HepG2 (cell line): ENCODE measurements around the gene ELL. TPM values are rescaled to one million over a fixed set of nuclear protein-coding genes. Genes with fewer than 3 reads are reported as not detected.
A peak's percentile ranks its signal among the peaks of the same experiment; 100 is the strongest.

Experiments used
- ARNT2 ChIP-seq: sonication (generic); formaldehyde crosslinking; IDR thresholded peaks from 2 replicates; pipeline ENCODE4 v1.8.0; 2022; ENCODE audit warnings: mild to moderate bottlenecking, low read depth, missing genetic modification reagents, moderate library complexity
- ATAD3A ChIP-seq: sonication (generic); formaldehyde crosslinking; IDR thresholded peaks from 2 replicates; pipeline ENCODE4 v1.4.0; 2020; ENCODE audit warnings: missing genetic modification reagents
- GLI4 ChIP-seq: sonication (generic); formaldehyde crosslinking; IDR thresholded peaks from 2 replicates; pipeline ENCODE4 v1.5.1; 2020; ENCODE audit warnings: missing genetic modification reagents, mild to moderate bottlenecking, moderate library complexity, borderline replicate concordance
- HMGA1 ChIP-seq: sonication (generic); formaldehyde crosslinking; conservative IDR thresholded peaks from 2 replicates; pipeline ENCODE4 v1.4.0; 2020; ENCODE audit warnings: missing genetic modification reagents
- HNRNPLL ChIP-seq: fragments of 200-400 bp; formaldehyde crosslinking; IDR thresholded peaks from 2 replicates; pipeline ENCODE4 v1.6.1; 2017; ENCODE audit warnings: mild to moderate bottlenecking, low read depth, low read length; ENCODE audit not compliant: poor library complexity, severe bottlenecking
- MEIS1 ChIP-seq: sonication (generic); formaldehyde crosslinking; IDR thresholded peaks from 2 replicates; pipeline ENCODE4 v1.9.0; 2021; ENCODE audit warnings: mild to moderate bottlenecking, missing genetic modification reagents, moderate library complexity, borderline replicate concordance
- PRPF4 ChIP-seq: fragments of 200-400 bp; formaldehyde crosslinking; IDR thresholded peaks from 2 replicates; pipeline ENCODE4 v1.6.1; 2016; ENCODE audit warnings: low read length, low read depth; ENCODE audit not compliant: poor library complexity, severe bottlenecking
- TCF12 ChIP-seq, 2 experiments: fragments of 450-650 bp in 1 of 2; sonication (generic) in 1 of 2; formaldehyde crosslinking in 1 of 2; IDR thresholded peaks; 2 replicates each; pipeline versions ENCODE4 v1.6.1 to v1.8.0; 2017 to 2022; ENCODE audit warnings: antibody characterized with exemption in 1 of 2, mild to moderate bottlenecking in 1 of 2, missing genetic modification reagents in 1 of 2, moderate library complexity in 1 of 2
- YY1 ChIP-seq: IDR thresholded peaks from 2 replicates; pipeline ENCODE4 v1.6.1; 2011; ENCODE audit warnings: low read length, low read depth, moderate library complexity, mild to moderate bottlenecking; ENCODE audit not compliant: insufficient read depth, insufficient replicate concordance
- ZKSCAN1 ChIP-seq: fragments of 150-350 bp; IDR thresholded peaks from 2 replicates; pipeline ENCODE4 v1.6.1; 2014; ENCODE audit warnings: low read length
- ZNF101 ChIP-seq: sonication (generic); formaldehyde crosslinking; IDR thresholded peaks from 2 replicates; pipeline ENCODE4 v1.4.0; 2020; ENCODE audit warnings: mild to moderate bottlenecking, low read depth, missing genetic modification reagents, borderline replicate concordance
- ZNF17 ChIP-seq: sonication (generic); formaldehyde crosslinking; IDR thresholded peaks from 2 replicates; pipeline ENCODE4 v1.5.0; 2020; ENCODE audit warnings: mild to moderate bottlenecking, missing genetic modification reagents
- ZNF225 ChIP-seq: sonication (generic); formaldehyde crosslinking; IDR thresholded peaks from 2 replicates; pipeline ENCODE4 v1.4.0; 2020; ENCODE audit warnings: mild to moderate bottlenecking, missing genetic modification reagents
- ZNF232 ChIP-seq: sonication (generic); formaldehyde crosslinking; IDR thresholded peaks from 2 replicates; pipeline ENCODE4 v1.4.0; 2020; ENCODE audit warnings: missing genetic modification reagents, borderline replicate concordance
- ZNF274 ChIP-seq: sonication (generic); formaldehyde crosslinking; IDR thresholded peaks from 2 replicates; pipeline ENCODE4 v1.5.1; 2020; ENCODE audit warnings: mild to moderate bottlenecking, missing genetic modification reagents
- ZNF337 ChIP-seq: sonication (generic); formaldehyde crosslinking; IDR thresholded peaks from 2 replicates; pipeline ENCODE4 v1.5.1; 2020; ENCODE audit warnings: missing genetic modification reagents, low read depth, mild to moderate bottlenecking, borderline replicate concordance
- ZNF431 ChIP-seq: sonication (generic); formaldehyde crosslinking; IDR thresholded peaks from 2 replicates; pipeline ENCODE4 v1.9.0; 2022; ENCODE audit warnings: missing genetic modification reagents, low read depth, mild to moderate bottlenecking, borderline replicate concordance
- ZNF446 ChIP-seq: sonication (generic); formaldehyde crosslinking; IDR thresholded peaks from 2 replicates; pipeline ENCODE4 v1.5.0; 2020; ENCODE audit warnings: mild to moderate bottlenecking, missing genetic modification reagents
- ZNF468 ChIP-seq: sonication (generic); formaldehyde crosslinking; IDR thresholded peaks from 2 replicates; pipeline ENCODE4 v1.8.0; 2022; ENCODE audit warnings: mild to moderate bottlenecking, moderate library complexity, missing genetic modification reagents
- ZNF547 ChIP-seq: sonication (generic); formaldehyde crosslinking; IDR thresholded peaks from 2 replicates; pipeline ENCODE4 v1.5.1; 2020; ENCODE audit warnings: mild to moderate bottlenecking, missing genetic modification reagents
- ZNF75D ChIP-seq: sonication (generic); formaldehyde crosslinking; IDR thresholded peaks from 2 replicates; pipeline ENCODE4 v1.8.1; 2023; ENCODE audit warnings: missing genetic modification reagents, mild to moderate bottlenecking, borderline replicate concordance
- ZSCAN9 ChIP-seq: IDR thresholded peaks from 2 replicates; pipeline ENCODE4 v1.6.1; 2016; ENCODE audit warnings: borderline replicate concordance
- polyA plus RNA-seq, 8 experiments: library from polyadenylated mRNA; depleted of rRNA in 3 of 8; stranded (reverse) in 7 of 8; unstranded in 1 of 8; fragments of >200 nt; fragmentation: Illumina TruSeq in 4 of 8; extraction: Trizol in 4 of 8; gene quantifications; 2 replicates each; pipeline versions ENCODE4 v1.2.1 to v1.2.3, GENCODE V29; 2011 to 2016; ENCODE audit warnings: low read depth in 4 of 8, missing spikeins in 1 of 8, mixed read lengths in 1 of 8; ENCODE audit not compliant: insufficient read depth in 1 of 8
- total RNA-seq, 5 experiments: library from RNA; depleted of rRNA; stranded (reverse); fragments of >200 nt; fragmentation: Illumina TruSeq; extraction: Trizol; gene quantifications; 2 replicates each; pipeline ENCODE4 v1.2.3, GENCODE V29; 2016; ENCODE audit warnings: low read depth in 1 of 5
- TF ChIP-seq, protein P1 (sequence below): sonication (generic); formaldehyde crosslinking; IDR thresholded peaks from 2 replicates; pipeline ENCODE4 v1.8.0; 2022; ENCODE audit warnings: missing genetic modification reagents, low read depth, mild to moderate bottlenecking, borderline replicate concordance
- TF ChIP-seq, protein P2 (sequence below): sonication (generic); formaldehyde crosslinking; IDR thresholded peaks from 2 replicates; pipeline ENCODE4 v1.5.0; 2020; ENCODE audit warnings: mild to moderate bottlenecking, missing genetic modification reagents, borderline replicate concordance
- TF ChIP-seq, protein P3 (sequence below): sonication (generic); formaldehyde crosslinking; IDR thresholded peaks from 2 replicates; pipeline ENCODE4 v1.5.0; 2020; ENCODE audit warnings: missing genetic modification reagents
- TF ChIP-seq, protein P4 (sequence below): sonication (generic); formaldehyde crosslinking; IDR thresholded peaks from 2 replicates; pipeline ENCODE4 v1.5.0; 2020; ENCODE audit warnings: missing genetic modification reagents

The ELL gene
- total and polyA plus RNA-seq, 2 of the 13 experiments (the other 11 are each of a cell fraction or from before 2014, with no cell fraction given) = 3.7 to 5.4 TPM

DNA sequence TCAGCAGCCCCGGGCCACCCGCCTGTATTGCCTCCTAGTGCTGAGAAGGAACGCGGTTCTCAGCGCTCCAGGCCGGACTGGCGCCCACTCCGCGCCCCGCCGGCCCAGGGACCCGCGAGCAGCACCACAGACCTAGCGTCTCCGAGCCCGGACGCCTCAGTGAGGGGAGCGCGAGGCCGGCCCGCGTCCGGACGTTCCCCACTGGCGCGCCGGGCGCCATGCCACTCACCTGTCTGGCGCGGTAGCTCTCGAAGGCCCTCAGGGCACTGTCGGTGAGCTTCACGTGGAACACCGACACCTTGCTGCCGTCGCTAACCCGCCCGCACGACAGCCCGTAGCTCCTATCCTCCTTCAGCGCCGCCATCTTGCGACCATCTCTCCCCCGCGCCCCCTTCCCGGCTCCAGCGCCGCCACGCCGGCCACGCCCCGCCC lies at the start of gene ELL (continued):
- TF ChIP-seq ZNF232 (CRISPR knock-in tag) (no peak), ARNT2 (no peak), ZSCAN9 (no peak), ZNF431 (no peak), ZNF468 (CRISPR knock-in tag) (no peak), ZKSCAN1 (no peak), ZNF337 (CRISPR knock-in tag) (no peak), HNRNPLL (no peak), GLI4 (CRISPR knock-in tag) (0 out of 2 replicates have a peak, but pooled peaks have one; percentile 13), ZNF101 (CRISPR knock-in tag) (no peak), ATAD3A (CRISPR knock-in tag) (no peak), PRPF4 (no peak), TCF12 (IDR thresholded peaks at IDR 0.05) (no peak), TCF12 (CRISPR knock-in tag; IDR thresholded peaks at IDR 0.05) (no peak), ZNF547 (CRISPR knock-in tag) (0 out of 2 replicates have a peak, but pooled peaks have one; percentile 32), ZNF17 (CRISPR knock-in tag) (no peak), ZNF446 (CRISPR knock-in tag) (0 out of 2 replicates have a peak, but pooled peaks have one; percentile 43), ZNF225 (no peak; the same call in none of the 2 replicates), MEIS1 (CRISPR knock-in tag) (peak; percentile 67), YY1 (peak; percentile 94), HMGA1 (CRISPR knock-in tag) (no peak), ZNF274 (CRISPR knock-in tag) (no peak), ZNF75D (CRISPR knock-in tag) (no peak)
- TF ChIP-seq, protein P1, sequence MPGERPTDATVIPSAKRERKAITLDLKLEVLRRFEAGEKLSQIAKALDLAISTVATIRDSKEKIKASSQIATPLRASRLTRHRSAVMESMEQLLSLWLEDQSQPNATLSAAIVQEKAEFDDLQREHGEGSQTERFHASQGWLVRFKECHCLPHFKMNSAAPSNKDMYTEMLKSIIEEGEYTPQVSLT (CRISPR knock-in tag) = no peak
- TF ChIP-seq, protein P2, sequence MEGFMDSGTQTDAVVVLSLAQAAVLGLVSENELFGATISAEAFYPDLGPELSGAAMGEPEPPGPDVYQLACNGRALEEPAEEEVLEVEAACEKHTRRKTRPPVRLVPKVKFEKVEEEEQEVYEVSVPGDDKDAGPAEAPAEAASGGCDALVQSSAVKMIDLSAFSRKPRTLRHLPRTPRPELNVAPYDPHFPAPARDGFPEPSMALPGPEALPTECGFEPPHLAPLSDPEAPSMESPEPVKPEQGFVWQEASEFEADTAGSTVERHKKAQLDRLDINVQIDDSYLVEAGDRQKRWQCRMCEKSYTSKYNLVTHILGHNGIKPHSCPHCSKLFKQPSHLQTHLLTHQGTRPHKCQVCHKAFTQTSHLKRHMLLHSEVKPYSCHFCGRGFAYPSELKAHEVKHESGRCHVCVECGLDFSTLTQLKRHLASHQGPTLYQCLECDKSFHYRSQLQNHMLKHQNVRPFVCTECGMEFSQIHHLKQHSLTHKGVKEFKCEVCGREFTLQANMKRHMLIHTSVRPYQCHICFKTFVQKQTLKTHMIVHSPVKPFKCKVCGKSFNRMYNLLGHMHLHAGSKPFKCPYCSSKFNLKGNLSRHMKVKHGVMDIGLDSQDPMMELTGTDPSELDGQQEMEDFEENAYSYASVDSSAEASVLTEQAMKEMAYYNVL (CRISPR knock-in tag) = no peak; the same call in 1 of the 2 replicates
- TF ChIP-seq, protein P3, sequence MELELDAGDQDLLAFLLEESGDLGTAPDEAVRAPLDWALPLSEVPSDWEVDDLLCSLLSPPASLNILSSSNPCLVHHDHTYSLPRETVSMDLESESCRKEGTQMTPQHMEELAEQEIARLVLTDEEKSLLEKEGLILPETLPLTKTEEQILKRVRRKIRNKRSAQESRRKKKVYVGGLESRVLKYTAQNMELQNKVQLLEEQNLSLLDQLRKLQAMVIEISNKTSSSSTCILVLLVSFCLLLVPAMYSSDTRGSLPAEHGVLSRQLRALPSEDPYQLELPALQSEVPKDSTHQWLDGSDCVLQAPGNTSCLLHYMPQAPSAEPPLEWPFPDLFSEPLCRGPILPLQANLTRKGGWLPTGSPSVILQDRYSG (CRISPR knock-in tag) = 0 out of 2 replicates have a peak, but pooled peaks have one; percentile 51
- TF ChIP-seq, protein P4, sequence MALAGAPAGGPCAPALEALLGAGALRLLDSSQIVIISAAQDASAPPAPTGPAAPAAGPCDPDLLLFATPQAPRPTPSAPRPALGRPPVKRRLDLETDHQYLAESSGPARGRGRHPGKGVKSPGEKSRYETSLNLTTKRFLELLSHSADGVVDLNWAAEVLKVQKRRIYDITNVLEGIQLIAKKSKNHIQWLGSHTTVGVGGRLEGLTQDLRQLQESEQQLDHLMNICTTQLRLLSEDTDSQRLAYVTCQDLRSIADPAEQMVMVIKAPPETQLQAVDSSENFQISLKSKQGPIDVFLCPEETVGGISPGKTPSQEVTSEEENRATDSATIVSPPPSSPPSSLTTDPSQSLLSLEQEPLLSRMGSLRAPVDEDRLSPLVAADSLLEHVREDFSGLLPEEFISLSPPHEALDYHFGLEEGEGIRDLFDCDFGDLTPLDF (CRISPR knock-in tag) = 0 out of 2 replicates have a peak, but pooled peaks have one; percentile 16
